Colonic mucosa (tissue), 4 donors: ENCODE data around the gene SMARCA4. TPM values are rescaled to one million over a fixed set of nuclear protein-coding genes. Genes with fewer than 3 reads are reported as not detected.

Experiments used
- DNase-seq: peaks from one replicate; pipeline ENCODE4 v3.0.0-alpha.2; 2020
- H3K27ac ChIP-seq: fragments of 200-600 bp; one replicate; pipeline ENCODE4 v1.8.0; 2021
- H3K27me3 ChIP-seq: fragments of 200-600 bp; one replicate; pipeline ENCODE4 v1.8.0; 2021
- H3K36me3 ChIP-seq: fragments of 200-600 bp; one replicate; pipeline ENCODE4 v1.8.0; 2021
- H3K4me1 ChIP-seq: fragments of 200-600 bp; one replicate; pipeline ENCODE4 v1.8.0; 2021; ENCODE audit warnings: mild to moderate bottlenecking
- H3K4me3 ChIP-seq: fragments of 200-600 bp; one replicate; pipeline ENCODE4 v1.8.0; 2021
- H3K9ac ChIP-seq, 2 donors: one replicate each; pipeline ENCODE4 v1.7.0; 2013; ENCODE audit warnings: control low read depth in 2 of 2, low read depth in 2 of 2, low read length in 2 of 2
- H3K9me3 ChIP-seq: fragments of 200-600 bp; one replicate; pipeline ENCODE4 v1.8.0; 2021
- CTCF ChIP-seq: fragments of 200-600 bp; IDR thresholded peaks from one replicate; pipeline ENCODE4 v1.8.0; 2022; ENCODE audit warnings: antibody characterized with exemption, mild to moderate bottlenecking
- intact Hi-C: fragments of 100-400 bp; cut with DNase I; formaldehyde crosslinking; loops from one replicate; pipeline ENCODE4 v1.14.1; 2022
- total RNA-seq, 2 donors: library from RNA; stranded (reverse); fragmentation: NEBNext Ultra II Directional in 1 of 2; extraction: Animal tissue kit (Norgen Biotek cat#: 25700) in 1 of 2; gene quantifications; one replicate each; pipeline ENCODE4 v1.2.1, GENCODE V29; 2021
- donor health status: healthy.
- donor health status: DM: no; HTN: no; CAD: no.
- donor health status: DM: no; HTN: no; CAD: no.

SMARCA4 gene
- total RNA-seq, 2 donors from 2014 or later = 73.8 to 141 TPM

GRCh38 chr19:10985502-10985901, 24.7 kb downstream of the SMARCA4 start:
- no peaks in the 10 kb centered on the region for H3K9me3 ChIP-seq
- no peaks in the 10 kb centered on the region for H3K4me1 ChIP-seq
- no peak overlapping the region for H3K4me3 ChIP-seq
- no peak for DNase-seq
- intact Hi-C loops = no loop called here
- no peak overlapping the region for H3K27ac ChIP-seq
- H3K36me3 ChIP-seq = peaks cover 28% of the 10 kb centered on the region
- H3K27me3 ChIP-seq = no peaks in the 10 kb centered on the region
- TF ChIP-seq CTCF = no peak
- no peak overlapping the region for H3K9ac ChIP-seq

- no peak for DNase-seq
- Histone ChIP-seq H3K9ac (no peak overlapping the region), H3K27ac (no peak overlapping the region), H3K4me3 (no peak overlapping the region), H3K27me3 (no peaks in the 10 kb centered on the region), H3K4me1 (no peaks in the 10 kb centered on the region), H3K9me3 (no peaks in the 10 kb centered on the region), H3K36me3 (peaks cover 28% of the 10 kb centered on the region)
- intact Hi-C loops = no loop called here
- TF ChIP-seq CTCF = no peak
Observed at GRCh38 chr19:10986301-10987127, 25.7 kb downstream of the SMARCA4 start.

GRCh38 chr19:10987571-10988297, 26.9 kb downstream of the SMARCA4 start:
- no peaks in the 10 kb centered on the region for H3K27me3 ChIP-seq
- no peaks in the 10 kb centered on the region for H3K9me3 ChIP-seq
- H3K4me1 ChIP-seq = no peaks in the 10 kb centered on the region
- no peak for TF ChIP-seq CTCF
- no peak for DNase-seq
- peaks cover 28% of the 10 kb centered on the region for H3K36me3 ChIP-seq
- no peak overlapping the region for H3K4me3 ChIP-seq
- H3K27ac ChIP-seq = no peak overlapping the region
- no peak overlapping the region for H3K9ac ChIP-seq
- intact Hi-C loops = no loop called here

GRCh38 chr19:10988380-10988779, 27.6 kb downstream of the SMARCA4 start:
- Histone ChIP-seq H3K27ac (no peak overlapping the region), H3K9me3 (no peaks in the 10 kb centered on the region), H3K4me1 (no peaks in the 10 kb centered on the region), H3K27me3 (no peaks in the 10 kb centered on the region), H3K9ac (no peak overlapping the region), H3K4me3 (no peak overlapping the region), H3K36me3 (peaks cover 28% of the 10 kb centered on the region)
- TF ChIP-seq CTCF = no peak
- no peak for DNase-seq
- intact Hi-C loops = no loop called here

GRCh38 chr19:10988921-10989320, 28.1 kb downstream of the SMARCA4 start:
- H3K4me1 ChIP-seq = no peaks in the 10 kb centered on the region
- no peak for TF ChIP-seq CTCF
- peaks cover 28% of the 10 kb centered on the region for H3K36me3 ChIP-seq
- no peak overlapping the region for H3K4me3 ChIP-seq
- no peaks in the 10 kb centered on the region for H3K27me3 ChIP-seq
- H3K9me3 ChIP-seq = no peaks in the 10 kb centered on the region
- H3K9ac ChIP-seq = no peak overlapping the region
- no peak overlapping the region for H3K27ac ChIP-seq
- intact Hi-C loops = no loop called here
- DNase-seq = no peak
